Muscle of leg (tissue), 11 donors: ENCODE data around the gene CCNL2. TPM values are rescaled to one million over a fixed set of nuclear protein-coding genes. Genes with fewer than 3 reads are reported as not detected.

Experiments
- DNase-seq: peaks from one replicate; pipeline ENCODE4 v3.0.0; 2013
- H3K27ac ChIP-seq: one replicate; pipeline ENCODE4 v1.5.1; 2013; ENCODE audit warnings: mild to moderate bottlenecking, low read length, control low read depth
- H3K27me3 ChIP-seq: one replicate; pipeline ENCODE4 v1.6.1; 2013; ENCODE audit warnings: low read length; ENCODE audit not compliant: control insufficient read depth, insufficient read depth
- H3K36me3 ChIP-seq: one replicate; pipeline ENCODE4 v1.6.1; 2013; ENCODE audit warnings: low read length; ENCODE audit not compliant: control insufficient read depth, insufficient read depth
- H3K4me1 ChIP-seq: one replicate; pipeline ENCODE4 v1.6.1; 2013; ENCODE audit warnings: low read length; ENCODE audit not compliant: control insufficient read depth, insufficient read depth
- H3K4me3 ChIP-seq: one replicate; pipeline ENCODE4 v1.5.1; 2013; ENCODE audit warnings: low read length, control low read depth
- H3K9me3 ChIP-seq: replicated peaks from 2 replicates; pipeline ENCODE4 v1.6.1; 2013; ENCODE audit warnings: low read depth, low read length; ENCODE audit not compliant: control insufficient read depth
- WGBS: methylation state at CpG from one replicate; pipeline ENCODE4 v1.1.5; 2013; ENCODE audit warnings: missing lambda C conversion rate; ENCODE audit not compliant: insufficient coverage; 5-methylcytosine and 5-hydroxymethylcytosine counted together
- polyA plus RNA-seq, 8 donors: library from polyadenylated mRNA; unstranded; fragments of 120-200 nt; gene quantifications; one replicate each; pipeline versions ENCODE4 v1.2.1 to v1.2.3, GENCODE V29; 2013; ENCODE audit warnings: inconsistent platforms in 1 of 8, low replicate concordance in 1 of 8; ENCODE audit not compliant: insufficient read length in 8 of 8, insufficient read depth in 1 of 8
- total RNA-seq: library from RNA; stranded (reverse); fragments of 120-200 nt; gene quantifications from one replicate; pipeline ENCODE4 v1.2.4, GENCODE V29; 2013

CCNL2 gene
- total and polyA plus RNA-seq, 9 donors: 101 to 205 (median 150) TPM

GRCh38 chr1:1365875-1366698, 33.0 kb downstream of the CCNL2 start:
- Histone ChIP-seq H3K36me3 (no peaks in the 10 kb centered on the region), H3K27ac (no peak overlapping the region), H3K9me3 (peaks cover 4% of the 10 kb centered on the region), H3K27me3 (no peaks in the 10 kb centered on the region), H3K4me3 (no peak overlapping the region), H3K4me1 (peaks cover 13% of the 10 kb centered on the region)
- WGBS: 77% methylated on average over 10 of the region's 10 CpGs
- DNase-seq: no peak

DNA sequence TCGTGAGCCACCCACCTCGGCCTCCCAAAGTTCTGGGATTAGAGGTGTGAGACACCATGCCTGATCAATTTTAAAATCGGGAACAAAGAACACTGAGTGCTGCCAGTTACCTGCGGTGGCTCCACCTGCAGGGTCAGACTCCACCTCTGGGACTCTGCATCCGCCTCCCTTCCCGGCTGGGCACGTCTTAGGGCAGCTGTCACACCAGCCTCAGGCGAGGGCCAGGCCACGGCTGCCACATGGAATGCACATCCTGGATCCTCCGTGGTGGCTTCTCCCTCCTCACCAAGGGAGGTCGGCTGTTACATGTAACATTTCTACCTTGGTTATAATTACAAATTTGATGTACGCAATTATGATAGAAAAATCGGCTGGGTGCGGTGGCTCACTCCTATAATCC, 34.9 kb downstream of the CCNL2 start:
- H3K4me1 ChIP-seq: peaks cover 31% of the 10 kb centered on the region
- H3K36me3 ChIP-seq: no peaks in the 10 kb centered on the region
- H3K27me3 ChIP-seq: no peaks in the 10 kb centered on the region
- no peak overlapping the region for H3K4me3 ChIP-seq
- WGBS: 79% methylated on average over 6 of the region's 14 CpGs
- no peak overlapping the region for H3K27ac ChIP-seq
- H3K9me3 ChIP-seq: peaks cover 4% of the 10 kb centered on the region
- no peak for DNase-seq

DNA sequence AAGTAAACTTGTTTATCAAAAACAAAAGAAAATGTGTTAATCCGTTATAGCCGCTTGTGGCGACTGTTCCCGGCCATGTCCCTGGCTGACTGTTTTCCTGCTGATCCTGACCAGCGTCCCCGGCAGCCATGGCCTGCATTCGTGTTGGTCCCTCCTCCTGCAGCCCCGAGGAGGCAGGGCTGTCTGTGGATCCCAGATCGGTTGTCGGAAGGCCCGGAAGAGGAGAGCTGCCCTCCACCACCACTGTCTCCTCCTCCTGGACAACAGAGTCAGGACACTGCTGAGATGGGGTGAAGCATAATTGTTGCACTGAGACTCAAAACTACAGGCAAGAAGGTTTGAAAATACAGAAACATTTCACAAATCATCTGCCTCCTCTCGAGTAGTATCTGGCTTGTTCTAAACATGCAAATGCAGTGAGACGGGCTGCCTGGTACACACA, 37.1 kb downstream of the CCNL2 start:
- peaks cover 8% of the 10 kb centered on the region for H3K27me3 ChIP-seq
- peaks cover 4% of the 10 kb centered on the region for H3K9me3 ChIP-seq
- H3K36me3 ChIP-seq: no peaks in the 10 kb centered on the region
- WGBS: 17% methylated on average over 8 of the region's 13 CpGs
- peaks cover 51% of the 10 kb centered on the region for H3K4me1 ChIP-seq
- DNase-seq: peak; percentile 86
- peak overlapping the region; percentile 85 for H3K27ac ChIP-seq
- H3K4me3 ChIP-seq: no peak overlapping the region

DNA sequence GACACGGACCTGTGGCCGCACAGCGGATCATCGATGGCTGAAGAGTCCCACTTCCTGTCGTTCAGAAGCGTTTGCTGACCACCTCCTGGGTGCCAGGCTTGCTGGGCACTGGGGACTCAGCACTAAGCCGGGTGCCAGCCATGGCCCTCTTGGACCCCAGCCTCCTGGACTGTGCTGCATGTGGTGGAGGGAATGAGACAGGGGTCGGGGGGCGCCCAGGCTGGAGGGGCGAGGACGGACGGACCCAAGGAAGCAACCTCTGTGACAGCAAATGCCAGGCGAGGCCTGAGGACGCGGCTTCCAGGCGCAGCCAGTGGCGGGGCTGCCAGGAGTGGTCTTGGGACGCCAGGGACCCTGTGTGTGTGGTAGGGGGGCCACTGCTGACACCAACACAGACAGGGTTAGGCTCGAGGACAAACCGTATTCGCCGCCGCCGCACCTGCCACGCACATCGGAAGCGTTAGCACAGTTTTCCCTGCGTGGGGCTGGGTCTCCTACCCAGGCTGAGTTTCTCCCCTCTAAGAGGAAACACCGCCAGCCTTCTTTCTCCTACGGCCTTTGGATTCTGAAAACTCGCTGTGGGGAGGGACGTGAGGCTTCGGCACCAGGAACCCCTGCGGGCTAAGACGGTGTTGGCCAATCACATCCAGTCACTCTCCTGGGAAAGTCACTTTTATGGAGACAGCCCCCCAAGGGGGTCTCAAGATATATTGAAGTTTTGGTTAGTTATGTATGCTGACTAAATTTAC, 37.7 kb downstream of the CCNL2 start:
- H3K9me3 ChIP-seq: peaks cover 4% of the 10 kb centered on the region
- peaks cover 11% of the 10 kb centered on the region for H3K27me3 ChIP-seq
- WGBS: 70% methylated on average over 26 of the region's 35 CpGs
- H3K36me3 ChIP-seq: no peaks in the 10 kb centered on the region
- H3K27ac ChIP-seq: peak overlapping the region; percentile 85
- DNase-seq: no peak
- peaks cover 55% of the 10 kb centered on the region for H3K4me1 ChIP-seq
- no peak overlapping the region for H3K4me3 ChIP-seq

DNA sequence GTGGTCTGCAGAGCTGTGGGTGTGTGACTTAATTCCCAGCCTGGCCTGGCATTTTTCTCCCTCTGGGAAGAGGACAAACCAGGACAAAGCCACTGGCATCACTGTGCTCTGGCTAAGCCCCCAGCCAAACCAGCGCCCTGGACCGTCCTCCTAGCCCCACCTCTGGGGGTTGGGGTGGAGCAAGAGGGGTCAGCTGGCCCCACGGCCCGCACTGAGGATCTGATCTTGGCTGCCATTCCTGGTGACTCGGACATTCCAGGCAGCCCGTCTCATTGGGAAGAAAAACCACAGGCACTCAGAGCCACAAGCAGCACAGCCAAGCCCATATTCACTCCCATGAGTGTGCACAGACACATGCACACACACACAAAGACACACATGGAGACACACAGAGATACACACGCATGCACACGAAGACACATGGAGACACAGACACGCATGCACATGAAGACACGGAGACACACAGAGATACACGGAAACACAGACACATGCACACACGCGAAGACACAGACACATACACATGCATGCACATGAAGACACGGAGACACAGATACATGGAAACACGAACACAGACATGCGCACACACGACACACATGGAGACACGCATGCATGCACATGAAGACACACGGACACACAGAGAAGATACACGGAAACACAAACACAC, 38.5 kb downstream of the CCNL2 start:
- Histone ChIP-seq H3K27ac (peak overlapping the region; percentile 85), H3K36me3 (no peaks in the 10 kb centered on the region), H3K27me3 (peaks cover 11% of the 10 kb centered on the region), H3K4me3 (no peak overlapping the region), H3K9me3 (no peaks in the 10 kb centered on the region), H3K4me1 (peaks cover 55% of the 10 kb centered on the region)
- WGBS: 52% methylated on average over 12 of the region's 20 CpGs
- peak; percentile 80 for DNase-seq

GRCh38 chr1:1359664-1360468, 39.3 kb downstream of the CCNL2 start:
- H3K36me3 ChIP-seq: no peaks in the 10 kb centered on the region
- peaks cover 11% of the 10 kb centered on the region for H3K27me3 ChIP-seq
- H3K9me3 ChIP-seq: no peaks in the 10 kb centered on the region
- 19% methylated on average over 13 of the region's 28 CpGs for WGBS
- DNase-seq: peak; percentile 90
- peak overlapping the region; percentile 85 for H3K27ac ChIP-seq
- H3K4me3 ChIP-seq: no peak overlapping the region
- H3K4me1 ChIP-seq: peaks cover 55% of the 10 kb centered on the region

DNA sequence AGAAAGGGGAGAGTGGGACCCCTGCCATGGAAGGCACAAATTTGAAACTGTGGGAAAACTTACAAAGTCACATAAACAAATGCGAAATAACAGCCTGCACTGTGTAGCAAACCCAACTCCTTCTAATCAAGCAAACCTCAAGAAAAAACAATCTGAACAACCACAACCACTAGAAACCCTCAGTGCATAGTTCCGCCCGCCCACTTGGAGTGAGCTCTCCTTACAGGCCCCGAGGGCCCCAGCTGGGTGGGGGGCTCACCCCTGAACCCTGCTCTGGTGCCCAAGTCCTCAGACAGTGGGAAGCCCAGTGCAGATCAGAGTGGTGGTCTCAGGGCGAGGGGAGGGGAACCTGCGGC, 39.8 kb downstream of the CCNL2 start:
- Histone ChIP-seq H3K27me3 (peaks cover 16% of the 10 kb centered on the region), H3K36me3 (peaks cover under 1% of the 10 kb centered on the region), H3K4me1 (peaks cover 55% of the 10 kb centered on the region), H3K27ac (peak overlapping the region; percentile 85), H3K4me3 (no peak overlapping the region), H3K9me3 (no peaks in the 10 kb centered on the region)
- DNase-seq: peak; percentile 66
- 35% methylated on average over 2 of the region's 6 CpGs for WGBS

DNA sequence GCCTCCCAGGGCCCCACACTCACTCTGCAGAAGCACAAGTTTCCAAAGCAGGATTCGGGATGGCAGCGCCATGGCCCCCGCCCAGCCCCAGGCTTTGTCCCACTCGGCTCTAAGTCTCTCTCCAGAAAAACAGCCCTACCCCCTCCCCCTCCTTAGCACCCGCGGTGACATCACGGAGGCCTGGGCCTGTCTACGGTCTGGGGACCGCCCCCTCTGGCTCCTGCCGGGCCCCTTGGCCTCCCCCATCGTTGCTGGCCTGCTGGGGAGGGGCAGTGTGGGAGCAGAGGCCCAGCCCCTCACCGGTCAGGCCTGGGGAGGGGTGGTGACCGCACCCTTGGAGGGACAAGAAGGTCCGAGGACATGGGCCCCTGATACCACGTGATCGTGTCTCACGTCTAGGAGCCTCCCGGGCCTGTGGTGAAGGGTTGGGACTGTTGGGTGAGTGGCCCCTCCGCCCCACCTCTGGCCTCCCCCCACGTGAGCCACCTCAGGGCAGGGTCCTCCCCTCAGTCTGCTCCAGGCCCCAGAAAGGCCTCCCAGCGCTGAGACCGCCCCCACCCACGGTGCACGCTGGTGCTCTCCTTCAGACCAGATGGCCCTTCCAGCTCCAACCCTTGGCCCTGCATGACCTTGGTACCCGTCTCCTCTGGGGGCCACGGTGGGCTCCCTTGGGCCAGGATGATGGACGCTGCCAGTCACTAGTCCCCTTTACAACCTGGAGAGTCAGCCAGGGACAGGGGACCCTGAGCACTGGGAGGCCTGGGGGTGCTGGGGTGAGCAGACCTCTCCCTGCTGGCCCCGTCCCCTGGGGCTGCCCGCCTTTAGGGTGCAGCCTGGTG, 40.5 kb downstream of the CCNL2 start, which contains the start of gene MXRA8:
MXRA8 (minus strand) TSS at position 123 of the 839 bp plus-strand sequence; CDS start at position 72, 51 bp downstream.
- 18% methylated on average over 16 of the region's 29 CpGs for WGBS
- H3K4me1 ChIP-seq: peaks cover 59% of the 10 kb centered on the region
- H3K4me3 ChIP-seq: peak within 1 kb of the TSS; percentile 54
- peak; percentile 96 for DNase-seq
- H3K27me3 ChIP-seq: peaks cover 22% of the 10 kb centered on the region
- H3K27ac ChIP-seq: peak within 1 kb of the TSS; percentile 85
- H3K36me3 ChIP-seq: peaks cover 5% of the 10 kb centered on the region
- H3K9me3 ChIP-seq: no peaks in the 10 kb centered on the region

GRCh38 chr1:1357871-1358432, 41.2 kb downstream of the CCNL2 start:
- peaks cover 11% of the 10 kb centered on the region for H3K36me3 ChIP-seq
- H3K27ac ChIP-seq: peak overlapping the region; percentile 85
- H3K27me3 ChIP-seq: peaks cover 29% of the 10 kb centered on the region
- peak; percentile 35 for DNase-seq
- H3K9me3 ChIP-seq: no peaks in the 10 kb centered on the region
- H3K4me3 ChIP-seq: peak overlapping the region; percentile 54
- WGBS: 3% methylated on average over 17 of the region's 18 CpGs
- peaks cover 66% of the 10 kb centered on the region for H3K4me1 ChIP-seq
